Neural cell (in vitro differentiated cells): ENCODE measurements around the gene CHI3L1. TPM values are rescaled to one million over a fixed set of nuclear protein-coding genes. Genes with fewer than 3 reads are reported as not detected.

Source experiments
- H2AFZ ChIP-seq: fragments of 200-600, 300-800 bp; sonication (generic), shearing (Covaris generic); 2 replicates; pipeline ENCODE4 v1.6.0; 2014; ENCODE audit warnings: low read depth, mild to moderate bottlenecking, antibody characterized with exemption, low read length, moderate library complexity
- H3F3A ChIP-seq: fragments of 200-600 bp; shearing (Covaris generic); 2 replicates; pipeline ENCODE4 v1.6.1; 2016; ENCODE audit warnings: mild to moderate bottlenecking, moderate library complexity, mixed read lengths, antibody characterized with exemption, low read length; ENCODE audit not compliant: insufficient read depth, poor library complexity, severe bottlenecking
- H3K27ac ChIP-seq: fragments of 200-600, 300-800 bp; sonication (generic), shearing (Covaris generic); 2 replicates; pipeline ENCODE4 v1.5.1; 2014; ENCODE audit warnings: mild to moderate bottlenecking, low read length, moderate library complexity
- H3K27me3 ChIP-seq: fragments of 300-800, 200-600 bp; sonication (generic), shearing (Covaris generic); 2 replicates; pipeline ENCODE4 v1.6.0; 2014; ENCODE audit warnings: mild to moderate bottlenecking, low read depth, low read length, moderate library complexity; ENCODE audit not compliant: insufficient read depth
- H3K36me3 ChIP-seq: fragments of 300-800, 200-600 bp; sonication (generic), shearing (Covaris generic); 2 replicates; pipeline ENCODE4 v1.5.1; 2014; ENCODE audit warnings: mild to moderate bottlenecking, antibody characterized with exemption, low read length, moderate library complexity; ENCODE audit not compliant: insufficient read depth
- H3K4me2 ChIP-seq: fragments of 300-800, 200-600 bp; sonication (generic), shearing (Covaris generic); 2 replicates; pipeline ENCODE4 v1.6.0; 2014; ENCODE audit warnings: mild to moderate bottlenecking, low read length
- H3K4me3 ChIP-seq: fragments of 300-800, 200-600 bp; sonication (generic), shearing (Covaris generic); 2 replicates; pipeline ENCODE4 v1.5.1; 2014; ENCODE audit warnings: mild to moderate bottlenecking, low read length, moderate library complexity
- H3K79me2 ChIP-seq: fragments of 200-600 bp; shearing (Covaris generic); replicated peaks from 2 replicates; pipeline ENCODE4 v1.6.0; 2014; ENCODE audit warnings: mild to moderate bottlenecking, low read length, moderate library complexity; ENCODE audit not compliant: insufficient read depth
- H3K9ac ChIP-seq: fragments of 300-800, 200-600 bp; sonication (generic), shearing (Covaris generic); 2 replicates; pipeline ENCODE4 v1.6.1; 2016; ENCODE audit warnings: mild to moderate bottlenecking, low read length, mixed read lengths
- H3K9me2 ChIP-seq: fragments of 200-600 bp; shearing (Covaris generic); 2 replicates; pipeline ENCODE4 v1.6.1; 2016; ENCODE audit warnings: mild to moderate bottlenecking, low read length, mixed read lengths; ENCODE audit not compliant: insufficient read depth
- H3K9me3 ChIP-seq: fragments of 200-600, 300-800 bp; sonication (generic), shearing (Covaris generic); 2 replicates; pipeline ENCODE4 v1.6.1; 2016; ENCODE audit warnings: mild to moderate bottlenecking, mixed run types, low read length, moderate library complexity, mixed read lengths
- H4K20me1 ChIP-seq: fragments of 200-600 bp; shearing (Covaris generic); 2 replicates; pipeline ENCODE4 v1.6.1; 2016; ENCODE audit warnings: mild to moderate bottlenecking, mixed run types; ENCODE audit not compliant: insufficient read depth
- EP300 ChIP-seq: fragments of 450-650 bp; conservative IDR thresholded peaks from 2 replicates; pipeline ENCODE4 v1.6.1; 2014; ENCODE audit warnings: antibody characterized with exemption, mild to moderate bottlenecking, moderate library complexity; ENCODE audit not compliant: poor library complexity, severe bottlenecking
- EZH2 ChIP-seq: fragments of 200-600, 300-800 bp; shearing (Covaris generic), sonication (generic); IDR thresholded peaks from 2 replicates; pipeline ENCODE4 v1.6.1; 2014; ENCODE audit warnings: antibody characterized with exemption, low read length, borderline replicate concordance, mild to moderate bottlenecking; ENCODE audit not compliant: insufficient read depth, poor library complexity, severe bottlenecking
- MXI1 ChIP-seq: fragments of 450-650 bp; conservative IDR thresholded peaks from 2 replicates; pipeline ENCODE4 v1.6.1; 2014; ENCODE audit warnings: antibody characterized with exemption, mild to moderate bottlenecking; ENCODE audit not compliant: poor library complexity, severe bottlenecking
- POLR2AphosphoS5 ChIP-seq: IDR thresholded peaks from 2 replicates; pipeline ENCODE4 v1.6.1; 2012
- RAD21 ChIP-seq: fragments of 450-650 bp; conservative IDR thresholded peaks from 2 replicates; pipeline ENCODE4 v1.6.1; 2014; ENCODE audit warnings: antibody characterized with exemption, mild to moderate bottlenecking, moderate library complexity
- SMC3 ChIP-seq: fragments of 450-650 bp; conservative IDR thresholded peaks from 2 replicates; pipeline ENCODE4 v1.6.1; 2014; ENCODE audit warnings: antibody characterized with exemption, mild to moderate bottlenecking, moderate library complexity; ENCODE audit not compliant: poor library complexity
- TAF1 ChIP-seq: IDR thresholded peaks from 2 replicates; pipeline ENCODE4 v1.6.1; 2012; ENCODE audit warnings: low read depth
- polyA plus RNA-seq: library from polyadenylated mRNA; depleted of rRNA; stranded (reverse); fragments of >200 nt; gene quantifications from 2 replicates; pipeline ENCODE4 v1.2.3, GENCODE V29; 2014
- TF ChIP-seq, protein P1 (sequence below): fragments of 450-650 bp; IDR thresholded peaks from 2 replicates; pipeline ENCODE4 v1.5.1; 2014; ENCODE audit warnings: antibody characterized with exemption, mild to moderate bottlenecking, moderate library complexity; ENCODE audit not compliant: poor library complexity, severe bottlenecking
- TF ChIP-seq, protein P2 (sequence below): IDR thresholded peaks from 2 replicates; pipeline ENCODE4 v1.6.1; 2012; ENCODE audit warnings: borderline replicate concordance

The CHI3L1 gene
- polyA plus RNA-seq, 1 donor from 2014 or later, result not detected

DNA sequence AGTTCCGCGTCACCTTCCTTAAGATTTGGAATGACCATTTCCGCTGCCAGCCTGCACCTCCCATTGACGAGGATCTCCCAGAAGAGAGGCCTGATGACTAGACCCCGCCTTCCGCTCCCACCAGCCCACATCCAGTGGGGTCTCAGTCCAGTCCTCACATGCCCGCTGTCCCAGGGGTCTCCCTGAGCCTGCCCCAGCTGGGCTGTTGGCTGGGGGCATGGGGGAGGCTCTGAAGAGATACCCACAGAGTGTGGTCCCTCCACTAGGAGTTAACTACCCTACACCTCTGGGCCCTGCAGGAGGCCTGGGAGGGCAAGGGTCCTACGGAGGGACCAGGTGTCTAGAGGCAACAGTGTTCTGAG lies 20.7 kb downstream of the CHI3L1 start (continued):
- TF ChIP-seq, protein P1, sequence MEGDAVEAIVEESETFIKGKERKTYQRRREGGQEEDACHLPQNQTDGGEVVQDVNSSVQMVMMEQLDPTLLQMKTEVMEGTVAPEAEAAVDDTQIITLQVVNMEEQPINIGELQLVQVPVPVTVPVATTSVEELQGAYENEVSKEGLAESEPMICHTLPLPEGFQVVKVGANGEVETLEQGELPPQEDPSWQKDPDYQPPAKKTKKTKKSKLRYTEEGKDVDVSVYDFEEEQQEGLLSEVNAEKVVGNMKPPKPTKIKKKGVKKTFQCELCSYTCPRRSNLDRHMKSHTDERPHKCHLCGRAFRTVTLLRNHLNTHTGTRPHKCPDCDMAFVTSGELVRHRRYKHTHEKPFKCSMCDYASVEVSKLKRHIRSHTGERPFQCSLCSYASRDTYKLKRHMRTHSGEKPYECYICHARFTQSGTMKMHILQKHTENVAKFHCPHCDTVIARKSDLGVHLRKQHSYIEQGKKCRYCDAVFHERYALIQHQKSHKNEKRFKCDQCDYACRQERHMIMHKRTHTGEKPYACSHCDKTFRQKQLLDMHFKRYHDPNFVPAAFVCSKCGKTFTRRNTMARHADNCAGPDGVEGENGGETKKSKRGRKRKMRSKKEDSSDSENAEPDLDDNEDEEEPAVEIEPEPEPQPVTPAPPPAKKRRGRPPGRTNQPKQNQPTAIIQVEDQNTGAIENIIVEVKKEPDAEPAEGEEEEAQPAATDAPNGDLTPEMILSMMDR, result no peak
- no peak for TF ChIP-seq RAD21

DNA sequence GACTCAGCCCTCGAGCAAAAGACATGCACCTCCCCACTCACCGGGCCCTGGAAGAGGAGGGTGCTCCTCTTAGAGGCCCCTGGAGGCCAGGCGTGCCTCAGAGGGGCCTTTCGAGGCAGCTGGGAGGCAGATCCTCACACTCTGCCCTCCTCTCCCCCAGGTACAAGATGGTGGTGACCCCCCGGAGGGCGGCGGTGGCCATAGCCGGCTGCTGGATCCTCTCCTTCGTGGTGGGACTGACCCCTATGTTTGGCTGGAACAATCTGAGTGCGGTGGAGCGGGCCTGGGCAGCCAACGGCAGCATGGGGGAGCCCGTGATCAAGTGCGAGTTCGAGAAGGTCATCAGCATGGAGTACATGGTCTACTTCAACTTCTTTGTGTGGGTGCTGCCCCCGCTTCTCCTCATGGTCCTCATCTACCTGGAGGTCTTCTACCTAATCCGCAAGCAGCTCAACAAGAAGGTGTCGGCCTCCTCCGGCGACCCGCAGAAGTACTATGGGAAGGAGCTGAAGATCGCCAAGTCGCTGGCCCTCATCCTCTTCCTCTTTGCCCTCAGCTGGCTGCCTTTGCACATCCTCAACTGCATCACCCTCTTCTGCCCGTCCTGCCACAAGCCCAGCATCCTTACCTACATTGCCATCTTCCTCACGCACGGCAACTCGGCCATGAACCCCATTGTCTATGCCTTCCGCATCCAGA lies 21.3 kb downstream of the CHI3L1 start:
- H3K9me3 ChIP-seq, result no peaks in the 10 kb centered on the region
- H4K20me1 ChIP-seq, result no peaks in the 10 kb centered on the region
- H3K36me3 ChIP-seq, result peaks cover 4% of the 10 kb centered on the region
- H3K9me2 ChIP-seq, result no peaks in the 10 kb centered on the region
- no peaks in the 10 kb centered on the region for H3K27me3 ChIP-seq
- no peak overlapping the region for H3K27ac ChIP-seq
- no peak overlapping the region for H2AFZ ChIP-seq
- H3F3A ChIP-seq, result no peaks in the 10 kb centered on the region
- no peak overlapping the region for H3K4me3 ChIP-seq
- H3K4me2 ChIP-seq, result no peak overlapping the region
- no peak overlapping the region for H3K9ac ChIP-seq
- TF ChIP-seq, protein P1, result no peak
- no peak for TF ChIP-seq RAD21
- no peak for TF ChIP-seq POLR2AphosphoS5
- TF ChIP-seq TAF1, result no peak
- TF ChIP-seq, protein P2, sequence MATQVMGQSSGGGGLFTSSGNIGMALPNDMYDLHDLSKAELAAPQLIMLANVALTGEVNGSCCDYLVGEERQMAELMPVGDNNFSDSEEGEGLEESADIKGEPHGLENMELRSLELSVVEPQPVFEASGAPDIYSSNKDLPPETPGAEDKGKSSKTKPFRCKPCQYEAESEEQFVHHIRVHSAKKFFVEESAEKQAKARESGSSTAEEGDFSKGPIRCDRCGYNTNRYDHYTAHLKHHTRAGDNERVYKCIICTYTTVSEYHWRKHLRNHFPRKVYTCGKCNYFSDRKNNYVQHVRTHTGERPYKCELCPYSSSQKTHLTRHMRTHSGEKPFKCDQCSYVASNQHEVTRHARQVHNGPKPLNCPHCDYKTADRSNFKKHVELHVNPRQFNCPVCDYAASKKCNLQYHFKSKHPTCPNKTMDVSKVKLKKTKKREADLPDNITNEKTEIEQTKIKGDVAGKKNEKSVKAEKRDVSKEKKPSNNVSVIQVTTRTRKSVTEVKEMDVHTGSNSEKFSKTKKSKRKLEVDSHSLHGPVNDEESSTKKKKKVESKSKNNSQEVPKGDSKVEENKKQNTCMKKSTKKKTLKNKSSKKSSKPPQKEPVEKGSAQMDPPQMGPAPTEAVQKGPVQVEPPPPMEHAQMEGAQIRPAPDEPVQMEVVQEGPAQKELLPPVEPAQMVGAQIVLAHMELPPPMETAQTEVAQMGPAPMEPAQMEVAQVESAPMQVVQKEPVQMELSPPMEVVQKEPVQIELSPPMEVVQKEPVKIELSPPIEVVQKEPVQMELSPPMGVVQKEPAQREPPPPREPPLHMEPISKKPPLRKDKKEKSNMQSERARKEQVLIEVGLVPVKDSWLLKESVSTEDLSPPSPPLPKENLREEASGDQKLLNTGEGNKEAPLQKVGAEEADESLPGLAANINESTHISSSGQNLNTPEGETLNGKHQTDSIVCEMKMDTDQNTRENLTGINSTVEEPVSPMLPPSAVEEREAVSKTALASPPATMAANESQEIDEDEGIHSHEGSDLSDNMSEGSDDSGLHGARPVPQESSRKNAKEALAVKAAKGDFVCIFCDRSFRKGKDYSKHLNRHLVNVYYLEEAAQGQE, result no peak
- no peak for TF ChIP-seq EZH2
- TF ChIP-seq MXI1, result no peak
- no peak for TF ChIP-seq EP300
- TF ChIP-seq SMC3, result no peak
- H3K79me2 ChIP-seq, result no peaks in the 10 kb centered on the region
